ENCODE data around the gene CARS2. TPM values are rescaled to one million over a fixed set of nuclear protein-coding genes. Genes with fewer than 3 reads are reported as not detected.

Gene CARS2
- total RNA-seq, 1 donor from 2014 or later = 102 TPM

GRCh38 chr13:110722971-110723370 is 17.1 kb upstream of the CARS2 start:
- H3K4me3 Mint-ChIP-seq (ENCODE audit: unreplicated experiment) = no peak overlapping the region
- H3K27ac Mint-ChIP-seq (ENCODE audit: unreplicated experiment) = no peak overlapping the region
- DNase-seq = no peak
- TF ChIP-seq, protein P1, sequence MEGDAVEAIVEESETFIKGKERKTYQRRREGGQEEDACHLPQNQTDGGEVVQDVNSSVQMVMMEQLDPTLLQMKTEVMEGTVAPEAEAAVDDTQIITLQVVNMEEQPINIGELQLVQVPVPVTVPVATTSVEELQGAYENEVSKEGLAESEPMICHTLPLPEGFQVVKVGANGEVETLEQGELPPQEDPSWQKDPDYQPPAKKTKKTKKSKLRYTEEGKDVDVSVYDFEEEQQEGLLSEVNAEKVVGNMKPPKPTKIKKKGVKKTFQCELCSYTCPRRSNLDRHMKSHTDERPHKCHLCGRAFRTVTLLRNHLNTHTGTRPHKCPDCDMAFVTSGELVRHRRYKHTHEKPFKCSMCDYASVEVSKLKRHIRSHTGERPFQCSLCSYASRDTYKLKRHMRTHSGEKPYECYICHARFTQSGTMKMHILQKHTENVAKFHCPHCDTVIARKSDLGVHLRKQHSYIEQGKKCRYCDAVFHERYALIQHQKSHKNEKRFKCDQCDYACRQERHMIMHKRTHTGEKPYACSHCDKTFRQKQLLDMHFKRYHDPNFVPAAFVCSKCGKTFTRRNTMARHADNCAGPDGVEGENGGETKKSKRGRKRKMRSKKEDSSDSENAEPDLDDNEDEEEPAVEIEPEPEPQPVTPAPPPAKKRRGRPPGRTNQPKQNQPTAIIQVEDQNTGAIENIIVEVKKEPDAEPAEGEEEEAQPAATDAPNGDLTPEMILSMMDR (IDR thresholded peaks at IDR 0.05; ENCODE audit: partially characterized antibody, unreplicated experiment) = no peak
- H3K4me1 Mint-ChIP-seq (ENCODE audit: low read depth, unreplicated experiment) = no peaks in the 10 kb centered on the region
- H3K36me3 Mint-ChIP-seq (ENCODE audit: unreplicated experiment) = peaks cover 4% of the 10 kb centered on the region
- no peaks in the 10 kb centered on the region for H3K27me3 Mint-ChIP-seq (ENCODE audit: unreplicated experiment)
- H3K9me3 Mint-ChIP-seq (ENCODE audit: unreplicated experiment) = no peaks in the 10 kb centered on the region

GRCh38 chr13:110719036-110719710 is 13.3 kb upstream of the CARS2 start:
- peaks cover 9% of the 10 kb centered on the region for H3K27me3 Mint-ChIP-seq (ENCODE audit: unreplicated experiment)
- TF ChIP-seq, protein P1 (IDR thresholded peaks at IDR 0.05; ENCODE audit: partially characterized antibody, unreplicated experiment) = no peak
- DNase-seq = no peak

DNA sequence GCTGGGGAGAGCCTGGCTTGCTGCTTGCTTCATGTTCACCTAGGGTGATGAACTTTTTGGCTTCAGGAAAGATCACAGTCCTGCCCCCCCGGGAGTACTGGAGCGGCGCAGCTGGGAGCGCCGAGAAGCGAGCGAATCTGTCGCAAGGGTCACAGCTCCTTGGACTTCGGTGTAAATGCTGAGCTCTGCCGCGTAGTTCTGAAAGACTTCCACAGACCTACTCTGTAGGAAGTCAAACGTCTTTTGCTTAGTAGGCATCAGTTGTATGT is 10.3 kb upstream of the CARS2 start:
- Mint-ChIP-seq H3K9me3 (ENCODE audit: unreplicated experiment) (peaks cover 20% of the 10 kb centered on the region), H3K27ac (ENCODE audit: unreplicated experiment) (peak overlapping the region; percentile 78), H3K4me1 (ENCODE audit: low read depth, unreplicated experiment) (peaks cover 5% of the 10 kb centered on the region), H3K27me3 (ENCODE audit: unreplicated experiment) (peaks cover 18% of the 10 kb centered on the region), H3K4me3 (ENCODE audit: unreplicated experiment) (peak overlapping the region; percentile 93), H3K36me3 (ENCODE audit: unreplicated experiment) (no peaks in the 10 kb centered on the region)
- DNase-seq = peak; percentile 57
- TF ChIP-seq, protein P1 (IDR thresholded peaks at IDR 0.05; ENCODE audit: partially characterized antibody, unreplicated experiment) = no peak

More at GRCh38 chr13:110719036-110719710, 13.3 kb upstream of the CARS2 start:
- H3K4me3 Mint-ChIP-seq (ENCODE audit: unreplicated experiment) = no peak overlapping the region
- H3K9me3 Mint-ChIP-seq (ENCODE audit: unreplicated experiment) = peaks cover 14% of the 10 kb centered on the region
- H3K4me1 Mint-ChIP-seq (ENCODE audit: low read depth, unreplicated experiment) = peaks cover 4% of the 10 kb centered on the region
- no peaks in the 10 kb centered on the region for H3K36me3 Mint-ChIP-seq (ENCODE audit: unreplicated experiment)
- H3K27ac Mint-ChIP-seq (ENCODE audit: unreplicated experiment) = no peak overlapping the region

- Mint-ChIP-seq H3K27me3 (ENCODE audit: unreplicated experiment) (peaks cover 18% of the 10 kb centered on the region), H3K4me3 (ENCODE audit: unreplicated experiment) (peak overlapping the region; percentile 97), H3K27ac (ENCODE audit: unreplicated experiment) (peak overlapping the region; percentile 96), H3K9me3 (ENCODE audit: unreplicated experiment) (peaks cover 20% of the 10 kb centered on the region), H3K36me3 (ENCODE audit: unreplicated experiment) (no peaks in the 10 kb centered on the region), H3K4me1 (ENCODE audit: low read depth, unreplicated experiment) (peaks cover 7% of the 10 kb centered on the region)
- TF ChIP-seq, protein P1 (IDR thresholded peaks at IDR 0.05; ENCODE audit: partially characterized antibody, unreplicated experiment) = no peak
- peak; percentile 97 for DNase-seq
These were observed 9.7 kb upstream of the CARS2 start for GRCh38 chr13:110715395-110716246.
